Osteocyte (in vitro differentiated cells): Measurements from ENCODE around the gene PLA2G2F. TPM values are rescaled to one million over a fixed set of nuclear protein-coding genes. Genes with fewer than 3 reads are reported as not detected.

Source experiments
- DNase-seq: peaks from one replicate; pipeline ENCODE4 v3.0.0; 2021; ENCODE audit warnings: mixed read lengths; ENCODE audit not compliant: unreplicated experiment; ENCODE audit errors: extremely low spot score
- H3K27ac Mint-ChIP-seq: one replicate; pipeline ENCODE4 v1.8.0; 2021; ENCODE audit warnings: mild to moderate bottlenecking, mixed read lengths; ENCODE audit not compliant: unreplicated experiment
- H3K27me3 Mint-ChIP-seq: one replicate; pipeline ENCODE4 v1.8.0; 2021; ENCODE audit warnings: mixed read lengths; ENCODE audit not compliant: unreplicated experiment
- H3K36me3 Mint-ChIP-seq: one replicate; pipeline ENCODE4 v1.8.0; 2021; ENCODE audit warnings: mixed read lengths; ENCODE audit not compliant: unreplicated experiment
- H3K4me1 Mint-ChIP-seq: one replicate; pipeline ENCODE4 v1.8.0; 2021; ENCODE audit warnings: mixed read lengths; ENCODE audit not compliant: unreplicated experiment
- H3K4me3 Mint-ChIP-seq: one replicate; pipeline ENCODE4 v1.8.0; 2021; ENCODE audit warnings: mild to moderate bottlenecking, moderate library complexity, mixed read lengths; ENCODE audit not compliant: unreplicated experiment
- H3K9me3 Mint-ChIP-seq: one replicate; pipeline ENCODE4 v1.8.0; 2021; ENCODE audit warnings: mixed read lengths; ENCODE audit not compliant: unreplicated experiment
- total RNA-seq: library from RNA; stranded (reverse); gene quantifications from 2 replicates; pipeline ENCODE4 v1.2.1, GENCODE V29; 2021
- TF ChIP-seq, protein P1 (sequence below): fragments of 200-600 bp; sonication (generic); IDR thresholded peaks from 2 replicates; pipeline ENCODE4 v1.5.0; 2021; ENCODE audit warnings: antibody characterized with exemption, mild to moderate bottlenecking, moderate library complexity

Gene PLA2G2F
- total RNA-seq, 1 donor from 2014 or later, result not detected

DNA sequence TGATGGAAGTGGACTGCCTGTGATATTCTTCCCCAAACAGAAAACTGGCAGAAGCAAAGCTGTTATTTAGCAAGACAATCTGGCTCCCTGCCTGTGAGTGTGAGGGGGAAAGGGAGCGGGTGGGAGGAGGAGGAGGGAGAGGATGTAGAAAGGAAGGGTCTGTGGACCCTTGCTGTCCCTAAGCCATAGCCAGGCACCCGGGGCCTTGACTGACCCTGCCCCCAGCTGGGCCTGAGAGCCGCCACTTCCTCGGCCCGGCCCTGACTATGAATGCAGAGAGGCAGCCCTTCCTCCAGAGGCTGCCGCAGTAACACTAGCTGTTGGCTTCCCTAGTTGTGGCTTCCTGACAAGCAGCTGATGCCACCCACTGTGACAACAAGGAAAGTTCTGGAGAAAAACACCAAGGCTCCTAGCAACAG lies 13.9 kb downstream of the PLA2G2F start:
- Mint-ChIP-seq H3K36me3 (no peaks in the 10 kb centered on the region), H3K4me3 (no peak overlapping the region), H3K27me3 (no peaks in the 10 kb centered on the region), H3K4me1 (peaks cover 1% of the 10 kb centered on the region), H3K27ac (no peak overlapping the region), H3K9me3 (no peaks in the 10 kb centered on the region)
- TF ChIP-seq, protein P1, sequence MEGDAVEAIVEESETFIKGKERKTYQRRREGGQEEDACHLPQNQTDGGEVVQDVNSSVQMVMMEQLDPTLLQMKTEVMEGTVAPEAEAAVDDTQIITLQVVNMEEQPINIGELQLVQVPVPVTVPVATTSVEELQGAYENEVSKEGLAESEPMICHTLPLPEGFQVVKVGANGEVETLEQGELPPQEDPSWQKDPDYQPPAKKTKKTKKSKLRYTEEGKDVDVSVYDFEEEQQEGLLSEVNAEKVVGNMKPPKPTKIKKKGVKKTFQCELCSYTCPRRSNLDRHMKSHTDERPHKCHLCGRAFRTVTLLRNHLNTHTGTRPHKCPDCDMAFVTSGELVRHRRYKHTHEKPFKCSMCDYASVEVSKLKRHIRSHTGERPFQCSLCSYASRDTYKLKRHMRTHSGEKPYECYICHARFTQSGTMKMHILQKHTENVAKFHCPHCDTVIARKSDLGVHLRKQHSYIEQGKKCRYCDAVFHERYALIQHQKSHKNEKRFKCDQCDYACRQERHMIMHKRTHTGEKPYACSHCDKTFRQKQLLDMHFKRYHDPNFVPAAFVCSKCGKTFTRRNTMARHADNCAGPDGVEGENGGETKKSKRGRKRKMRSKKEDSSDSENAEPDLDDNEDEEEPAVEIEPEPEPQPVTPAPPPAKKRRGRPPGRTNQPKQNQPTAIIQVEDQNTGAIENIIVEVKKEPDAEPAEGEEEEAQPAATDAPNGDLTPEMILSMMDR, result no peak
- DNase-seq, result no peak

DNA sequence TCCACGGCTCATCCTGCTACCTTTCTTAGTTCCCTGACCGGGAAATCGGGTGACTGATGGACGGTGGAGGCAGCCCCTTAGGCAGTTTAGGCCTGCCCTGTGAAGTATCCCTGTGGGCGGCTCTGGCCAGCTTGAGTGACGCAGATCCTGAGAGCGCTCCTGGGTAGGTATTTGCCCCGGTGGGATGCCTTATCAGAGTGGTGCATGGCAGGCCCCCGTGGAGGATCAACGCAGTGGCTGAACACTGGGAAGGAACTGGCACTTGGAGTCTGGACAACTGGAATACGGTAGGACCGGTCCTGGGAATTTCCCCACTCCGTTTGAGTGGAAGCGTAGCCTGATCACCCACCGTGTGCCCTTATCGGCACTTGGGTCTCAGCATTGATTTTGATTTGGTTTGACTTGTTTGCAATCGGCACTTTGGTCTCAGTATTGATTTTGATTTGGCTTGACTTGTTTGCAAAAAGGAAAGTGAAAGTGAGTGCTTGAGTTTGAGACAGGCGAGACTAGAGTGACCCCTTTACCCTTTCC lies 15.2 kb downstream of the PLA2G2F start:
- DNase-seq, result no peak
- no peak overlapping the region for H3K27ac Mint-ChIP-seq
- H3K4me1 Mint-ChIP-seq, result peaks cover 1% of the 10 kb centered on the region
- no peaks in the 10 kb centered on the region for H3K9me3 Mint-ChIP-seq
- H3K4me3 Mint-ChIP-seq, result no peak overlapping the region
- no peaks in the 10 kb centered on the region for H3K36me3 Mint-ChIP-seq
- TF ChIP-seq, protein P1, result no peak
- H3K27me3 Mint-ChIP-seq, result no peaks in the 10 kb centered on the region

DNA sequence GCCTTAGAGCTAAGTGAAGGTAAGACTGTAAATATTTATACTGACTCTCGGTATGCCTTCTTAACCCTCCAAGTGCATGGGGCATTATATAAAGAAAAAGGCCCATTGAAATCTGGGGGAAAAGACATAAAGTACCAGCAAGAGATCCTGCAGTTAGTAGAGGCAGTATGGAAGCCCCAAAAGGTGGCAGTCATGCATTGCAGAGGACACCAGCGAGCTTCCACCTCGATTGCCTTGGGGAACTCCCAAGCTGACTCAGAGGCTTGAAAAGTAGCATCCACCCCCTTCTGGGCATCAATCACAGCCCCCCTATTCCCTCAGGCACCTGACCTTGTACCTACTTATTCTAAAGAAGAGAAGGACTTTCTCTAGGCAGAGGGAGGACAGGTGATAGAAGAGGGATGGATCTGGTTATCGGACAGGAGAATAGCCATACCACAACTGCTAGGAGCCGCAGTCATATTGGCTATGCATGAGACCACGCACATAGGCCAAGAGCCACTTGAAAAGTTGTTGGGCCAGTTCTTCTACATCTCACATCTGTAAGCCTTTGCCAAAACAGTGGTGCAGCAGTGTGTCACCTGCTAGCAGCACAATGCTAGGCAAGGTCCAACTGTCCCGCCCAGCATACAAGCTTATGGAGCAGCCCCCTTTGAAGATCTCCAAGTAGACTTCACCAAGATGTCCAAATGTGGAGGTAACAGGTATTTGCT lies 19.4 kb downstream of the PLA2G2F start:
- H3K27me3 Mint-ChIP-seq, result no peaks in the 10 kb centered on the region
- no peak overlapping the region for H3K4me3 Mint-ChIP-seq
- no peak for DNase-seq
- TF ChIP-seq, protein P1, result no peak
- no peak overlapping the region for H3K27ac Mint-ChIP-seq
- H3K9me3 Mint-ChIP-seq, result peaks cover 5% of the 10 kb centered on the region
- H3K4me1 Mint-ChIP-seq, result no peaks in the 10 kb centered on the region
- no peaks in the 10 kb centered on the region for H3K36me3 Mint-ChIP-seq

DNA sequence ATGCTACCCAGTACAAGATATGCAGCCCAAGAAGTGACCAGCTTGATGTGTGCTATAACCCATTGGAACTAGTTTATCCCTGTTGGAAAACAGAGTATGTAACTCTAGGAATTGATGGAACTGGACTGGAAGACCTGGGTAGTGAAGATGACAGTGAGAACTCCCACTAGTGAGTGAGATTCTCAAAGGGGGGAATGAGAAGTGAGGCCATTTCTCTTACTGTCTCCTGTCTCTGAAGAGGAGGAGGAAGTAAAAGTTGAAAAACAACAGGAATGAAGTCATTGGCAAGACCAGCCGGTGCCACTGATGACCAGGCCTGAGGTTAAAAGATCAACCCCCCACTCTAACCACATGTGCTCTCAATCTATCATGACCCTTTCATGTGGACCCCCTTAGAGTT lies 20.9 kb downstream of the PLA2G2F start:
- Mint-ChIP-seq H3K9me3 (peaks cover 5% of the 10 kb centered on the region), H3K4me3 (no peak overlapping the region), H3K36me3 (no peaks in the 10 kb centered on the region), H3K4me1 (no peaks in the 10 kb centered on the region), H3K27me3 (peaks cover under 1% of the 10 kb centered on the region), H3K27ac (no peak overlapping the region)
- no peak for DNase-seq
- TF ChIP-seq, protein P1, result no peak

DNA sequence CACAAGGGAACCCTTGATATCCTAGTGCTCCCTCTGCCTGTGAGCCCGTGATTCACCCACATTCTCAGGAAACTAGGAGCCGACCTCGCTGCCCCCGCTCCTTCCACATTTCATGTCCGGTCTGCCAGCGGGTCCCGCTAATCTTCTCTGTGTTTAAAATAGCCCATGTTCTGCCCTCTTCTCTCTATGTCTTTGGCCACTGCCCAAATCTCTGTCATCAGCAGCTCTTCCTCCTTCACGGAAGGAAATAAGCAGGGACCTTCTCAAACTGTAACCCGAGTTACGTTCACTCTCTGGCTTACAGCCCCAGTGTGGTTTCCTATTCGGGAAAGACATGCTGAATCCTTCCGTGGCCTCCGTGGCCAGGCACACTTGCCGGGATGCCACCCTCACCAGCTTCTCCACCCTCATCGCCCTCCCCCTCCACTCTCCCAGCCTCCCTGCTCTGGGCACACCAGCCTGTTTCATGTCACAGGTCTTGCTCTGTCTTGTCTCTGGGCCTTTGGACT lies 25.6 kb downstream of the PLA2G2F start:
- Mint-ChIP-seq H3K4me3 (no peak overlapping the region), H3K36me3 (no peaks in the 10 kb centered on the region), H3K27ac (no peak overlapping the region), H3K27me3 (peaks cover 7% of the 10 kb centered on the region), H3K9me3 (peaks cover 5% of the 10 kb centered on the region), H3K4me1 (no peaks in the 10 kb centered on the region)
- TF ChIP-seq, protein P1, result no peak
- no peak for DNase-seq
